Dermis blood vessel endothelial cell (primary cell): Measurements from ENCODE around the gene IL17F. TPM values are rescaled to one million over a fixed set of nuclear protein-coding genes. Genes with fewer than 3 reads are reported as not detected.
A peak's percentile ranks its signal among the peaks of the same experiment; 100 is the strongest.
"Not testable (repeated sequence)": the region's sequence is repeated elsewhere in the genome, so short reads cannot be mapped to it uniquely, and the experiment has no call there.

Source experiments
- DNase-seq: peaks from one replicate; pipeline ENCODE4 v3.0.0; 2010
- total RNA-seq: library from RNA; depleted of rRNA; stranded (reverse); fragments of >200 nt; gene quantifications from 2 replicates; pipeline ENCODE4 v1.2.3, GENCODE V29; 2014

The IL17F gene
- total RNA-seq, 1 donor from 2014 or later, result not detected

DNA sequence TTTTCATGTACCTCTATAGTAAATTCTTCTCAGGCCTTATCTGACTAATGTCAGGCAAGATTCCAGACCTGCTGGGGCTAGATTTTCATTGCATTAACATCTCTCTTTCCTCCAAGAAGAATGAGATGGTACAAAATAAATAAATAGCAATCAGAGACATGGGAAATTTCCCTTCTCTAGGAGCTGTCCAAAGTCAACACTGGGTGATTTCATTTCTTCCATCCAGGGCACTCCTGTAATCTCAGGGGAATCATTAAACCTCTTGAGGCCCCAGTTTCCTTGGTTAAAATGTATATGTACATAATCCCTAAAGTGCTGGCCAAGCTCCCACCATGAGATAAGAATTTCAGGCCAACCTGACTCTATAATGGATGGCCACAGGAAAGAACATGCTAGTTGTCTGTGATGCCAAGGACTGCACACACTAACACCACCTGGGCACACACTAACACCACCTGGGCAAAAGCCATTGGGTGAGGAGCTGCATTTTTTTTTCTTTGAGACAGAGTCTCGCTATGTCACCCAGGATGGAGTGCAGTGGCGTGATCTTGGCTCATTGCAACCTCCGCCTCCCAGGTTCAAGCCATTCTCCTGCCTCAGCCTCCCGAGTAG is 912 bp downstream of the IL17F start:
- DNase-seq, result no peak

- no peak for DNase-seq
Measured at GRCh38 chr6:52241819-52242218, 2.5 kb downstream of the IL17F start.

GRCh38 chr6:52233975-52234823 is 10.1 kb downstream of the IL17F start:
- DNase-seq, result peak; percentile 70

GRCh38 chr6:52233005-52233404 is 11.3 kb downstream of the IL17F start:
- DNase-seq, result no peak

DNA sequence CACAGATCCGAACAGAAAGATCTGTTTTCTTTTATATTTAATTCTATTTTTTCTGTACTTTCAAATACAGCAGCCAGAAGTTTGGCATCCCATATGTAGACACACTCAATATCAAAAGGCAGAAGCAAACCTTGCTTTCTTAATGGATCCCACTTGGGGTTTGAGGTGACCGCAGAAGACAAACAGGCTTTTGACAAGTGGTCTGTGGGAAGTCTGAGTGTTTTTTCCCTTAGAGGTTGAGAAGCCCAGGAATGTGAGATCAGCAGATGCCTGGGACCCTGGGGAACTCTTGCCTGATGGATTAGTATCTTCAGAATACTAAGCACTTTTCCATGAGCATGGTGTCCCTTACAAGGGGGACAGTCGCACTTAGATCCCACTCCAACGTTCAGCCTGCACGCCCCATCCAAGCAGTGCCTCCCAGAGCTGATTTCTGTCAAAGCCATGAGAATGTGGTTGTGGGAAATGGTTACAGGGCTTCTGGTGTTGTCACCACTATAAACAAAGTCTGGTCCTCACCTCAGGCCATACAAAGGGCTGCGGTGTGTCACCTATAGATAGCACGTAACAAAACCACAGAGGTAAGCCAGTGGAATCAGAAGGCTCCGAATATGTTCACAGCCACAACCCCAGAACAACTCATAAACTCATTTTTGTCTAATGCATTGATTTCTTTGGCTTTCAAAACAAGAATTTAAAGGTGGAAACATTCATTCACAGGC is 12.7 kb downstream of the IL17F start:
- DNase-seq, result no peak

GRCh38 chr6:52230685-52231084 is 13.6 kb downstream of the IL17F start:
- no peak for DNase-seq

DNA sequence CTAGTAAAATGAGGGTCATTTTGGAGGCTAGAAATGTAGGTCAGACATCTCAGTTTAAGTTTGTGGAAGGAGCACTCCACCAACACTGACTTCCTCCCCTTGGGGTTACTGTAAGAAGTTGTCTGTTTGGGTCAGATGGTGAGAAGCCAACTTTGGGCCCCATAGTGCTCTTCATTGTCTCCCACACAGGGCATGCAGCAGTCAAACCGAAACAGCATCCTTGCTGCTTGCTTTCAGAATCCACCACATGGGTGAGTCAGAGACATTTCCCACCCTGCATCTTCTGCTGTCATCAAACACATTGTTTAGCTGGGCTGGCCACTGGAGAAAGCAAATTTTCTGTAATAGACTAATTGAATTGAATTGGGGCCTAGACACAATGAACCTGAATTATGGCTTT is 16.8 kb downstream of the IL17F start:
- DNase-seq, result no peak

- DNase-seq, result no peak
Measured at GRCh38 chr6:52221302-52221701, 23.0 kb downstream of the IL17F start.

GRCh38 chr6:52217761-52218160 is 26.5 kb downstream of the IL17F start:
- DNase-seq, result no peak

DNA sequence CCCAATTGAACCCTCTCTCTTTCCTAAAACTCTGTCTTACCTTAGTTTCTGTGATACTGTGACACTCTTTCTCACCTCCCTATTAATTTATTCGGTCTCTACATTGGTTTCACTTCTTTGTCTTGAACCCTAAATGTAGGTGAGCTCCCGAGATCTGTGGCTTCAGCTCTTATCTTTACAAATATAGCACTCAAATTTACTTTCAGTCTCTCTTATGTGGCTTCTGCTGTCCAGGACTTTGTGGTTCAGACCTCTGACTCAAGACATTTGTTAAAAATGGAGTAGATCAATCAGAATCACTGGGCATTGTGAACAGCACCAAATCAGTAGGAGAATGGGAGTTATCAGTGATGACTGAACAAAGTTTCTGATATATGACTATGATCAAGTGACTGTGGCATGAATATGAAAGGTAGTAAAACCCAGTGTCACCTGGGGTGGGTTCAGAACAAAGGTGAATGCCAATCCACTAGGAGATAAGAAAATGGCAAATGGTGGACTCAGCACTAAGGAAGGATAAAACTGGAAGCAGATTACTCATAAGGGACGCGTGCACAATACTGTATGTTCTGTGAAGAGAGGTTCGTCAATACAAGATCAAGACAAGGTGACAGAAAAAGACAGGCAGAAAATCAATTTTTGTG is 27.2 kb downstream of the IL17F start:
- no peak for DNase-seq

- DNase-seq, result no peak
Measured at GRCh38 chr6:52215787-52216186, 28.5 kb downstream of the IL17F start.

- DNase-seq, result no peak
Measured at GRCh38 chr6:52213127-52213526, 31.2 kb downstream of the IL17F start.

DNA sequence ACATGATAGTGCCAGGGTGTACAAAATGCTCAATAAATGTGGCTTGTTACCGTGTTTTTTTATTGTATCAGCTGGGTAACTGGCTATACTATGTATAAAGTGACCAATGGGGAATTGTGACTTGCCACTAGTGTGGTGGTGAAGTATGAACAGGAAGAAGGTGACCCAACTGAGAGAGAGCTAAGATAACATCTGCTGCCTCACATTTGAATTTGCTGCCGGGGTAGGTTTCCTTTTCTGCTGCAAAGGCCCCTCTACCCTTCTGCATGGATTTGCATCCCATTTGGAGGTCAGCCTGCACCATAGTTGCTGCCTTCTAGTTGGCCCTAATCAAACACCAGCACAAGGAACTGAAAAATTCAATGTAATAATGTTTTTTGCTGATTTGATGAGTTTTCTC is 34.1 kb downstream of the IL17F start:
- DNase-seq, result no peak

DNA sequence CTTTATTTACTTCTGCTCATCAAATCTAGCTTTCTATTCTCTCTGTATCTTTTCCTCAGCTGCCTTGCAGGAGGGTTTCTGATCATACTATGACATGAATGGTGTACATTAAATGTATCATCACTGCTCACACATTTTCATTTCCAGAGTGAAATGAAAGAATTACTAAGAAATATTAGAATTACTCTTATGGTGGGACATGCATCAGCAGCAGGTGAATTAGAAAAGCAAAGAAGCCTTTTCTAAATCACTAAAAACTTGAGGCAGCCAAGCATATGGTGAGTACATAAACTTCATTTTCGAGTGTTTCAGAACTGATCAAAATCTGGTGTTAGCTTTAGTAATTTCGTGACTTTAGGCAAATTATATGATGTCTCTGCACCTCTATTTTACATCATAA is 34.5 kb downstream of the IL17F start:
- DNase-seq, result no peak

GRCh38 chr6:52208612-52209011 is 35.7 kb downstream of the IL17F start:
- peak; percentile 15 for DNase-seq

DNA sequence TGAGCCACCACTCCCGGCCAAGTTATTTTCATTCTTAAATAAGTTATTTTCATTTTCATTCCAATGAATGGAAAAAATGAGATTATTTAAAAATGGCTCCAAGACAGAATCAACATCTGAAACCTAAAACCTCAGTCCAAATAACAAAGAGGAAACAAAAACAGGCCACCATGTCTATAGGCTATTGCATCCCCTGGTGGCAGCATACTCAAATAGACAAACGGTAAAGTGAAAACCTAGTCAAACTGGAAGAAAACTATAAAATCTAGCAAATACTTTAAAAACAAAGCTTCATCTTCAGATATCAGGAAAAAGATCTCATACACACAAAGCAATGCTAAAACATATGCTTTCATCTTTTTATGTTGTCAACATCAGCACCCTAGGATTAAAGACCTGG is 37.2 kb downstream of the IL17F start:
- no peak for DNase-seq

GRCh38 chr6:52201493-52201892 is 42.8 kb downstream of the IL17F start:
- DNase-seq, result no peak

DNA sequence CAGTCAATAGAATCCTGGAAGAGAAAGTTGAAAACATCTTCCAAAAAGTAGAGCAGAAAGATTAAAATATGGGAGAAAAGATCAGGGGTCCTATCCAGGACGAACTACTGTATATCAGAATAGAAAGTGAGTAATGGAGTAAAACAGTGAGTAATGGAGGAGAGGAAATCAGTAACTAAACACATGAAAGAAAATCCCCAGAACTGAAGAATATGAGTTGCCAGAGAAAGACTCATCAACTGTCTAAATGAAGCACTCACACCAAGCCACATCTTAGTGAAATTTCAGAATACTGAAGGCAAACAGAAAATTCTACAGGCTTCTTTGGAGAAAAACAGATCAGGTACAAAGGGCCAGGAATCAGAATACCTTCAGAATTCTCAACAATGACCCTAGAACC is 43.3 kb downstream of the IL17F start:
- no peak for DNase-seq

DNA sequence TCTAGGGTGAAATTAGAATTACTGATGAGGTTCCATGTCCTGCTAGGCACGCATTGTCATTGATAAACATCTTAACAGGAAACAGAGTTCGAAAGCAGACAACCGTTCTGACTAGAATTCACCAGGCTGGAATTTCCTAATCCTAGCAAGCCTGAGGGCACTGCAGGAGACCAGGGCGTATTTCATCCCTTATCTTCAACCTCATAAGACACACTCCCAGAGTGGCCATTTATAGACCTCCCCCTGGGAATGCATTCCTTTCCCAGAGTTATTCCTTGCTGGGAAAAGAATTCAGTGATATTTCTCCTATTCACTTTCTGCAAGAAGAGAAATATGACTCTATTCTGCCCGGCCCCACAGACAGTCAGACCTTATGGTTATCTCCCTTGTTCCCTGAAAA is 44.2 kb downstream of the IL17F start:
- not testable (repeated sequence) for DNase-seq

DNA sequence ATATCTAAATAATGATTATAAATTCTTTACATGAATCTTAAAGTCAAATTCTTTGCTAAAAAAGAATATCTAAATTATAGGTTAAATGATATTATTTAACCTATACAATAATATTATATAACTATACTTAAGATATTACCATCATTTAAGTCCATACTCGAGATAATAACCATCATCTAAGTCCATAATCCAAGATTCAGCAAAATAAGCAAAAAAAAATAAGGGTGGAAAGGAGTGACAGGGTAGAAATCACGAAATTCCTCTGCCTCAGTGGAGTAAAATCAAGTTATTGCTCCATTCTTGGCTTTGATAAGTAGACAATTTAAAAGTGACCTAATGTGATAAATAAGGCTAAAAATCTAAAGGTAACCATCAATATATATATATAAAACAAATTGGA is 48.4 kb downstream of the IL17F start:
- DNase-seq, result no peak

DNA sequence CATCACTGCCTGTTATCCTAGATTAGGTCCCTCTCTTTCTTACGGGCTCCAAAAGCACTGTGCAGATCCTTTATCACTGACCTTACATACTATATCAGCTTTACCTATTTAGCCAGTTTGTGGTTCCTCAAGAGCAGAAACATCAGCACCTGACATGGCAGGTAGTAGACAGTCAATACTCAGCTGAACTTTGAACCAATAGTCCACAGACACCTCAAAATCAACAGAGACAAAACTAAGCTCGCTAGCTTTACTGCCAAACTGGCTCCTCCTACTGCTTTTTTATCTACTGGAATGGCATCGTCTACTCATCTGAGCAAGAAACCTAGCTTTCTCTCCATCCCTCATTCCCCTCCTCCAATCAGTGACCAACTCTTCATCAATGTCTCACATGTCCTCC is 52.5 kb downstream of the IL17F start:
- DNase-seq, result no peak

DNA sequence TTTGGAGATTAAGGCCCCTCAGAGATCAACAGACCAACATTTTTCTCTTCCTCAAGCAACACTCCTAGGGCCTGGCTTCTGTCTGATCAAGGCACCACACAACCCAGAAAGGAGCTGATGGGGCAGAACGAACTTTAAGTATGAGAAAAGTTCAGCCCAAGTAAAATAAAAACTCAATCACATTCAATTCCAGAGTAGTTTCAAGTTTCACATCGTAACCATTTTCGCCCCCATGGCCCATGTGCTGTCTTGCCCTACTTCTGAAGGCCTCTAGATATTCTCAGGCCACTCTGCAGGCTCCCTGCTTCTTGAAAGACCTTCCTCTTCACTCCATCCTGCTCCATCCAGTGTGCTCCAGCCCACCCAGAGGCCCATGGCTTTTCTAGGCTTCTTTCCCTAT is 53.9 kb downstream of the IL17F start:
- no peak for DNase-seq

DNA sequence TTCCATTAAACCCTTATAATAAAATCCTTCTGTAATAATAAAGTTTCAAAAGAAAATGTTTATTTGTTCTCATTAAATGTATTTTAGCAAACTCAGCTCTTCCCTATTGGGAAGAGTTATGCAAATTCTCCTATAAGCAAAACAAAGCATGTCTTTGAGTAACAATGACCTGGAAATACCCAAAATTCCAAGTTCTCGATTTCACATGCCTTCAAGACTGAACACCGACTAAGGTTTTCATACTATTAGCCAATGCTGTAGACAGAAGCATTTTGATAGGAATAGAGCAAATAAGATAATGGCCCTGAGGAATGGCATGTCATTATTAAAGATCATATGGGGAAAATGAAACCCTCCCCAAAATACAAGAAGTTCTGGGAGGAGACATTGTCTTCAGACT is 54.3 kb downstream of the IL17F start:
- no peak for DNase-seq
